HG02763 (cell line): ENCODE measurements around the gene KCTD3.
A peak's percentile ranks its signal among the peaks of the same experiment; 100 is the strongest.

Source experiments
- ATAC-seq: cut with Tn5 transposase; IDR thresholded peaks from one replicate; pipeline ENCODE4 v1.9.1; 2021; ENCODE audit warnings: mild to moderate bottlenecking, moderate library complexity; ENCODE audit not compliant: unreplicated experiment

Gene KCTD3

DNA sequence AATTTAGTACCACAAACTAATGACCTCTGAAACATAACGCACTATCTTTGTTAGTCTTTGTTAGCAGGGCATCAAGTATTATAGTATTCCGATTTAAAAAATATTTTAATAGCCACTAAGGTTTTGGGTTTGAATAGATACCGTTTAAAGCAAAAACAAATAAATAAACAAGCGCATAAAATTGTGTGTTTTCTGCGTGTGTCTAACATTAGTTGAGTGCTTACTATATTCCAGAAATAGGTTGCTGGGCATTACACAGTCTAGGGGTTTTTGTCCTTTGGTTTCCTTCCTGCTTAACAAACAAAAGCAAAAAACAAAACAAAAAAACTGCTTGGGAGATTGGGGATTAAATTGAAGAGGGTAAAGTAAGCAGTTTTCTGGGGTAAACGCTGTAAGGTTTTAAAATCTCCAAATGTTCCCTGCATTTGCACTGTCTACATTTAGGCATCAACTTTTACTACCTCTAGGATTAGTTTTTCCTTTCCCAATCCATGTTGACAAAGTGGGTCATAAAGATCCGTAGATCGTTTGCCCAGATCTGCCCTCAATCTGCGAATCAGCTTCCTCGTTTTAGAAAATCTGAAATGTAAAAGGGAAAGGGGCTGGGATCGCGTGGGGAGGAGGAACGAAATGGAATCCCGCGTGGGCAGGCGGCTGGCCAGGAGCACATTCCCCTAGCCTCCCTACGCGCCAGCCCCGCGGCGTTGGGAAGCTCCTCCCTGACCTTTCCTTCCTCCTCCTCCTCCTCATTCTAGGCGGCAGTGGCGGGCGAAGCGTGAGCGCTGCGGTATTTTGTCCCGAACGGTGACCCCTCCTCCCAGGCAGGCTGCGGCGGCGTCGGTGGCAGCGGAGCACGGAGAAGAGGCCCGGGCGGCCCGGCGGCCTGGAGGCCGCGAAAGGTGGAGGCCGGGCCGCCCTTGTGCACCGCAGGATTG is at the start of gene KCTD3:
TSS of gene KCTD3 (plus strand) at position 749 of the 935 bp plus-strand sequence. CDS start 382 bp downstream, outside the sequence.
- peak; percentile 57 for ATAC-seq

DNA sequence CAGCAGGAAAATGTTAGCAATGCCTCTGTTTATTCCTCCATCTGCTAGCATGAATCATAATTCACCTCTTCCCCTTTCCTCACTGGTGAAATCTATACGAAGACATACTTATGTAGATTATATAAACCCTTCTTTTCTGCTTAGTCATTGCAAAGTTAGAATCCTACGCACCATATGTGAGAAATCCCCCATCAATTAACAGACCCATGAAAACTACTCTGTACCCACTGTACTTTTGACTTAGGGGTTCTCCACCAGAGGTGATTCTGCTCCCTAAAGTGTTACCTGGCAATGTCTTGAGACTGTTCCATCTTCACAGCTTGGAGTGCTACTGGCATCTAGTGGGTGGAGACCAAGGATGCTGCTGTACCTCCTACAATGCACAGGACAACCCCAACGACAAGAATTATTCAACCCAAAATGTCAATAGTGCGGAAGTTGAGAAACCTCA is 49.6 kb upstream of the KCTD3 start:
- no peak for ATAC-seq

- no peak for ATAC-seq
Measured at GRCh38 chr1:215518594-215518993, 48.5 kb upstream of the KCTD3 start.

- ATAC-seq, result no peak
Measured at GRCh38 chr1:215521279-215521678, 45.8 kb upstream of the KCTD3 start.

DNA sequence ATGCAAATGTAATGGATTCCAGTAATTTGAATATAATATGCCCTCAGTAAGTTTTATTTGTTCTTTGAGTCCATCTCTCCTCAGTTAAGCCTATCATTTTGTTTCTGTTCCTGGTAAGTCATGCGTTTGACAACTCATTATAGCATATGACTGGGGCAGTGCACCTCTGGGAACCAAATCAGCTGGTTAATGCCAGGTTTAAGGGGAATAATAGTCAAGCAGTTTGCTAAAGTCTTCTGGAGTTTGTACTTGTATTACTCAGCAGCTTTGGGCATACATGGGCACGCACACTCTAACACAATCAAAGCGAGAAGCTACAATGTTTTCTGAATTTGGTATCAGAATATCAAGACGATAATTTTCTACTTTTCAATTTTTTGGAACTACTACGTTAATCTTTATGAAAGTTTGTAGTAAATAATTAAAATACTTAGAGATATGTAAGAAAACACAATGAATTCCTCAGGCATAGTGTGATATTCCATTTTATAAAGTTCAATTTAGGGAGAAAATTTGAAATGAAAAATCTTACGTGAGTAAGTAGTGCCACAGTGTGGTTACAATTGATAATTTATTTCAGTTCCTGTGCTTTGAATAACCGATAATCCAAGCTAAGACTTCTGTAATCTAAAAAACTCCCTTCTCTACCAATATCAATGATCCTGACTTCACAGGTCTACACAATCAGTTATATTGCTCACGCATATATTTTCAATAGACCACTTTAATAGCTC is 43.8 kb upstream of the KCTD3 start:
- no peak for ATAC-seq

GRCh38 chr1:215523906-215524305 is 43.2 kb upstream of the KCTD3 start:
- no peak for ATAC-seq

- no peak for ATAC-seq
Measured at GRCh38 chr1:215526147-215526845, 40.8 kb upstream of the KCTD3 start.

- ATAC-seq, result no peak
Measured at GRCh38 chr1:215526846-215527151, 40.3 kb upstream of the KCTD3 start.

DNA sequence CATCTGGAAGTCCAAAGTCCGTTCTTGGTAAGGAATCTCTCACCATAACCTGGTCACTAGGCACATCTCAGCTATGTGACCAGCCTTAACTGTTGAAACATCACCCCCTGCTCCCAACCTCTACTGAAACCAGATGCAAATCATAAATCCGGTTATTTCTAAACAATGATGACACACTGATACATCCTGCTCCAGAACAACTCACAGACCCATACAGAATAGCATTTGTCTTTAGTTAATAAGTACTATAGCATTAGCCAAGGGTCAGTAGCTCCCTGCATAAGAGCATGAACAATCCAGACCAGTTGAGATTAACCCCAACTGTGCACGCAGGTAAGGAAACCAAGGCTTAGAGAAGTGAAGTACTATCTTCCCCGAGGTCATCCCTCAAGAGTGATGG is 38.0 kb upstream of the KCTD3 start:
- ATAC-seq, result peak; percentile 53

DNA sequence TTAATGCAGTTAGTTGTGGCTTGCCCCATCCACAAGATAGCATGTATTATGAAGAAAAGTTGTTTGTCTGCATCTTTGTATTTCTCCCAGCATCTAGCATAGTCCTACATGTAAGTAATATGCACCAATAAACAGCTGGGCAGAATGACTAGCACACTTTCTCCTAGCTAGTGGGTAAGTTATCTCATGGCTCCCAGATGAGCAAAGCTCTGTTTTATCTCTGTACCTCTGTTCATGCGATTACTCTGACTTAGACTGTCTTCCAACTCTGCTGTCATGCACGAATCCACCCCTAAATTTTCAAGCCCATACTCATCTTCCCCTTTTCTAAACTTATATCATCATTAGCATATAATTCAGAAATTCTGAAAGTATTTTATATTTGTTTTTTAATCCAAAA is 37.5 kb upstream of the KCTD3 start:
- no peak for ATAC-seq

DNA sequence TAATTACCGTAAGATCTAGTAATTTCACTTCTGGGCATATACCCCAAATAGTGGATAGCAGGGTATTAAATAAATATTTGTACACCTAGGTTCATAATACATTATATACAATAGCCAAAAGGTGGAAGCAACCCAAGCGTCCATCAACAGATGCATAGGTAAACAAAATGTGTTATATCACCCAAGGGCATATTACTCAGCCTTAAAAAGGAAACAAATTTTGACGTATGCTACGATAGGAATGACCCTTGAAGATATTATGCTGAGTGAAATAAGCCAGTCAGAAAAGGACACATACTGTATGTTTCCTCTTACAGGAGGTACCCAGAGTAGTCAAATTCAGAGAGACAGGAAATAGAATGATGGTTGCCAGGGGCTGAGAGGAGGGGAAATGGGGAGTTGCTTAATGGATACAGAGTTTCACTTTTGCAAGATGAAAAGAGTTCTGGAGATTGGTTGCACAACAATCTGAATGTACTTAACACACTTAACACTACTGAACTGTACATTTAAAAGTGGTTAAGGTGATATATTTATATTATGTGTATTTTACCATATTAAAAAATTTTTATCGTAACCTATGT is 36.6 kb upstream of the KCTD3 start:
- ATAC-seq, result no peak

- no peak for ATAC-seq
Measured at GRCh38 chr1:215539803-215540570, 27.1 kb upstream of the KCTD3 start.

DNA sequence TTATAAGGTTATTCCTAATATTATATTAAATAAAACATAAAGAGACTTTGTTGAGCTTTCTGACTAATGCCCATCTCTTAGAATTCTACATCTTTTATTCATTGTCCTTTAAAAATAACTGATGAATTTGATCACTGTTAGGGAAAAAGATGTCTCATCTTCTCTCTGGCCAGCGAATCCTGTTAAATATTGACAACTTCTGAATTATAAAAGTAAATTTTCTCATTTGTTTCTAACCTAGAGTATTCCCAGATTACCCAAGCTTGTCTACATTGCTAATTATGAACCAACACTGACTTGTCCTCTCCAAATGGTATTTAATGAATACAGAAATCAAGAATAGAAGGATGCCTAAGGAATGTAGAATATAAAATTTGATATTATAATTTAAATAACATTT is 24.8 kb upstream of the KCTD3 start:
- no peak for ATAC-seq

DNA sequence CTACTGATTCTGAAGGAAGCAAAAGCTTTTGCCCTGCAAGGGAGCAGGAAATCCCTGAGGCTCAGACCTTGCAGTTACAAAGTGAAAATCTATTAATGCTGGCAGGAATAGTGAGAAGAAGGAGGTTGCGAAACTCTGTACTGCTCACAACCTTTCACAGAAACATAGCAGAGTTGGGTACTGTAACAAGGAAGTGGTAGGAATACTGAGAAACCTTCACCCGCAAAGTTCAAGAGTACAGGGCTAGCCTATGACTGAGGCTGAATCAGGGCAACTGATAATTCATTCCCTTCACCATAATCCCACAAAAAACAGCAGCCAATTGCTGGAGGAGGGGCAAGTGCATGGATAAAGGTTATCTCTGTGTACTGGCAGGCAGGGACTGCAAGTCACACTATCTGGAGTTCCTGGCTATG is 23.9 kb upstream of the KCTD3 start:
- peak; percentile 91 for ATAC-seq

DNA sequence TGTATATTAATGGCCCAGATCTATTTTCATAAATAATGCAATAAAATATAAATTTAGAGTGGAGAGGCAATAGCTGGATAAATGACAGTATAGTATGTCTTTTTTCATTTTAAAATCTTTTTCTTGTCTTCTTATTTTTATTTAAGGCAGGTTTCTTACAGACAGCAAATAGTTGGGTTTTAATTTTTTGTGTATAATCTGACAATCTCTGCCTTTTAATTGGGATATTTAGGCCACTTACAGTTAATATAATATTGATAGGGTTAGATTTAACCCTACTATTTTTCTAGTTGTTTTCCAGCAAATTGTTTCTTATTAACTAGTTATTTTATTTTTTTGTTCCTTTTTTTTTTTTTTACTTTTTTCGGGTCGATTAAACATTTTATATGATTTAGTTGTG is 23.3 kb upstream of the KCTD3 start:
- ATAC-seq, result no peak

GRCh38 chr1:215544566-215544965 is 22.5 kb upstream of the KCTD3 start:
- ATAC-seq, result no peak

DNA sequence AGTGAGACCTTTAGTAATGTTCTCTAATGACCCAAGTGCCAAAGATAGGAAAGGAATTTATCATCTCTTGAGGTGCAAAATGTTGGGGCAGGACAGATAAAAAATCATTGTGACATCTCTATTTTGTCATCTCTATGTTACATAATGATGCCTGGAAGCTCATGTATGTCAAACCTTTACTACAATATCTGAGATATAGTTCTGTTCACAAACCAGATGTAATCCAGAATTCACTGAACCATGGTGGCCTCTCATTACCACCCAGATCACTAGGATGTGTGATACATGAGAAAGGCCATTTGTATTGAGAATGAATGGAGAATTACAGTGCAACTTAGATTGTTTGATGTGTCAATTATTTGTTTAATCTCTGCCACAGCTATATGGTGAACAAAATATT is 22.0 kb upstream of the KCTD3 start:
- no peak for ATAC-seq

DNA sequence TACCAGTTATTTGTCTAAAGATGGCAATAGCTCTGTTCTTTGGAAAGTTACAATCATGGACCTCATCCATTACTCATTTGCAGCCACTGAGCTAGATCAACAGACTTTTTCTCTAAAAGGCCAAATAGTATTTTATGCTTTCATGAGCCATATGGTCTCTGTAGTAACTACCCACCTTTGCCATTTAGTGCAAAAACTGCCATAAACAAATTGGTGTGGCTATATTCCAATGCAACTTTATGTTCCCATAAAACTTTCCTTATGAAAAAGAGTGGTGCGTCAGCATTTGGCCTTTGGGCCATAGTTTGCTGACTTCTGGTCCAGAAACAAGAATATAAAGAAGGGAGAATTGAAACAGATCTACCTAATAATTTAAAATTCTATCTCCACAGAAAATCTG is 20.1 kb upstream of the KCTD3 start:
- no peak for ATAC-seq

DNA sequence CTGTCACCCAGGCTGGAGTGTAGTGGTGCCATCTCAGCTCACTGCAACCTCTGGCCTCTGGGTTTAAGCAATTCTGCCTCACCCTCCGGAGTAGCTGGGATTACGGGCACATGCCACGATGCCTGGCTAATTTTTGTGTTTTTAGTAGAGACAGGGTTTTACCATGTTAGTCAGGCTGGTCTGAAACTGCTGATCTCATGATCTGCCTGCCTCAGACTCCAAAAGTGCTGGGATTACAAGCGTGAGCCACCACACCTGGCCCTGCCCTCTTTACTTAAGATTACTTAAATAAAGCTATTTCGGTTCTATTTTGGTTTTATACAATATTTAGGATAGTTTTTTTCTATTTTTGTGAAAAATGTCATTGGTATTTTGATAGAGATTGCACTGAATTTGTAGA is 15.3 kb upstream of the KCTD3 start:
- no peak for ATAC-seq

DNA sequence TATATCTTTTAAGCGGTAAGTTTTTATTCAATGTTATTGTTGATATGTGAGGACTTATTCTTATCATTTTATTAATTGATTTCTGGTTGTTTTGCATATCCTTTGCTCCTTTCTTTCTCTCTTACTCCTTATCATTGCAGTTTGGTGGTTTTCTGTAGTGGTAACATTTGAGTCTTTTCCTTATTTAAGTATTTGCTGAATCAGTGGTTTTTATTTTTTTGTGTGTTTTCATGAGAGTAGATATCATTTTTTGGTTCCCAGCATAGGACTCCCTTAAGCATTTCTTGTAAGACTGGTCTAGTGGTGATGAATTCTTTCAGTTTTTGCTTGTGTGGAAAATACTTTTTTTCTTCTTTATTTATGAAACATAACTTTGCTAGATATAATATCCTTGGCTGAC is 12.2 kb upstream of the KCTD3 start:
- no peak for ATAC-seq
